PFSK-1 (cell line): ENCODE results near the gene CCL23.

Experiments
- FOXP2 ChIP-seq: optimal IDR thresholded peaks from 2 replicates; pipeline ENCODE3; 2011; ENCODE audit warnings: borderline replicate concordance, control low read depth, inconsistent platforms; ENCODE audit not compliant: insufficient read depth; ENCODE audit errors: extremely low read length, extremely low read depth
- POLR2AphosphoS5 ChIP-seq: IDR thresholded peaks from 2 replicates; pipeline ENCODE4 v1.6.1; 2012; ENCODE audit warnings: low read depth, mild to moderate bottlenecking, control low read depth, low read length, moderate library complexity
- REST ChIP-seq, 2 experiments: IDR thresholded peaks; 2 replicates each; pipeline versions ENCODE4 v1.6.1 to v1.8.0; 2011 to 2012; ENCODE audit warnings: low read depth in 2 of 2, low read length in 2 of 2, control low read depth in 1 of 2, inconsistent platforms in 1 of 2, mild to moderate bottlenecking in 1 of 2, moderate library complexity in 1 of 2; ENCODE audit not compliant: insufficient read depth in 1 of 2
- SIN3A ChIP-seq: IDR thresholded peaks from 2 replicates; pipeline ENCODE4 v1.6.1; 2012; ENCODE audit warnings: mild to moderate bottlenecking, low read length, moderate library complexity, borderline replicate concordance; ENCODE audit not compliant: insufficient read depth
- TAF1 ChIP-seq: IDR thresholded peaks from 2 replicates; pipeline ENCODE4 v1.6.1; 2012; ENCODE audit warnings: low read length, control low read depth, borderline replicate concordance; ENCODE audit not compliant: insufficient read depth

The CCL23 gene

GRCh38 chr17:35981246-35981645, 36.5 kb downstream of the CCL23 start, which contains the start of gene CCL16:
Gene CCL16 (minus strand): TSS chr17:35981497. CDS start chr17:35981420, 77 bp downstream.
- TF ChIP-seq FOXP2 = no peak
- TF ChIP-seq POLR2AphosphoS5 = no peak
- no peak for TF ChIP-seq SIN3A
- TF ChIP-seq REST (IDR thresholded peaks at IDR 0.05; ENCODE audit: insufficient read depth in 1 of 2, low read depth in 2 of 2, low read length in 2 of 2) = no peak
- TF ChIP-seq TAF1 = no peak

- no peak for TF ChIP-seq FOXP2
- TF ChIP-seq TAF1 = no peak
- no peak for TF ChIP-seq SIN3A
- TF ChIP-seq POLR2AphosphoS5 = no peak
- TF ChIP-seq REST (IDR thresholded peaks at IDR 0.05; ENCODE audit: insufficient read depth in 1 of 2, low read depth in 2 of 2, low read length in 2 of 2) = no peak
Observed at GRCh38 chr17:35978346-35978745, 39.4 kb downstream of the CCL23 start.

GRCh38 chr17:35977509-35977908, 40.3 kb downstream of the CCL23 start:
- TF ChIP-seq POLR2AphosphoS5 (no peak), REST (IDR thresholded peaks at IDR 0.05; ENCODE audit: insufficient read depth in 1 of 2, low read depth in 2 of 2, low read length in 2 of 2) (no peak), FOXP2 (no peak), TAF1 (no peak), SIN3A (no peak)

GRCh38 chr17:35973333-35974260, 44.2 kb downstream of the CCL23 start:
- TF ChIP-seq FOXP2 = no peak
- TF ChIP-seq REST (IDR thresholded peaks at IDR 0.05; ENCODE audit: insufficient read depth in 1 of 2, low read depth in 2 of 2, low read length in 2 of 2) = no peak
- TF ChIP-seq SIN3A = no peak
- no peak for TF ChIP-seq POLR2AphosphoS5
- TF ChIP-seq TAF1 = no peak
